HL-60 (cell line): Measurements from ENCODE around the gene UTF1.
A peak's percentile ranks its signal among the peaks of the same experiment; 100 is the strongest.

Experiments
- GABPA ChIP-seq: IDR thresholded peaks from 2 replicates; pipeline ENCODE4 v1.6.1; 2012; ENCODE audit warnings: low read depth
- POLR2AphosphoS5 ChIP-seq: IDR thresholded peaks from 2 replicates; pipeline ENCODE4 v1.6.1; 2012; ENCODE audit warnings: low read depth
- REST ChIP-seq: IDR thresholded peaks from 2 replicates; pipeline ENCODE4 v1.6.1; 2012; ENCODE audit warnings: low read depth; ENCODE audit not compliant: insufficient replicate concordance
- SPI1 ChIP-seq: IDR thresholded peaks from 2 replicates; pipeline ENCODE4 v1.6.1; 2012; ENCODE audit warnings: low read depth, mild to moderate bottlenecking, borderline replicate concordance
- TF ChIP-seq, protein P1 (sequence below): IDR thresholded peaks from one replicate; pipeline ENCODE4 v1.5.1; 2011; ENCODE audit warnings: low read length, control low read depth, inconsistent platforms; ENCODE audit not compliant: insufficient read depth

GRCh38 chr10:133258818-133259601 lies 29.0 kb downstream of the UTF1 start:
- TF ChIP-seq, protein P1, sequence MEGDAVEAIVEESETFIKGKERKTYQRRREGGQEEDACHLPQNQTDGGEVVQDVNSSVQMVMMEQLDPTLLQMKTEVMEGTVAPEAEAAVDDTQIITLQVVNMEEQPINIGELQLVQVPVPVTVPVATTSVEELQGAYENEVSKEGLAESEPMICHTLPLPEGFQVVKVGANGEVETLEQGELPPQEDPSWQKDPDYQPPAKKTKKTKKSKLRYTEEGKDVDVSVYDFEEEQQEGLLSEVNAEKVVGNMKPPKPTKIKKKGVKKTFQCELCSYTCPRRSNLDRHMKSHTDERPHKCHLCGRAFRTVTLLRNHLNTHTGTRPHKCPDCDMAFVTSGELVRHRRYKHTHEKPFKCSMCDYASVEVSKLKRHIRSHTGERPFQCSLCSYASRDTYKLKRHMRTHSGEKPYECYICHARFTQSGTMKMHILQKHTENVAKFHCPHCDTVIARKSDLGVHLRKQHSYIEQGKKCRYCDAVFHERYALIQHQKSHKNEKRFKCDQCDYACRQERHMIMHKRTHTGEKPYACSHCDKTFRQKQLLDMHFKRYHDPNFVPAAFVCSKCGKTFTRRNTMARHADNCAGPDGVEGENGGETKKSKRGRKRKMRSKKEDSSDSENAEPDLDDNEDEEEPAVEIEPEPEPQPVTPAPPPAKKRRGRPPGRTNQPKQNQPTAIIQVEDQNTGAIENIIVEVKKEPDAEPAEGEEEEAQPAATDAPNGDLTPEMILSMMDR, result no peak
- TF ChIP-seq POLR2AphosphoS5 (peak; percentile 92), REST (no peak), GABPA (peak; percentile 40; the same call in 1 of the 2 replicates), SPI1 (peak; percentile 49)
